ENCODE data around the gene GLTPD2.

DNA sequence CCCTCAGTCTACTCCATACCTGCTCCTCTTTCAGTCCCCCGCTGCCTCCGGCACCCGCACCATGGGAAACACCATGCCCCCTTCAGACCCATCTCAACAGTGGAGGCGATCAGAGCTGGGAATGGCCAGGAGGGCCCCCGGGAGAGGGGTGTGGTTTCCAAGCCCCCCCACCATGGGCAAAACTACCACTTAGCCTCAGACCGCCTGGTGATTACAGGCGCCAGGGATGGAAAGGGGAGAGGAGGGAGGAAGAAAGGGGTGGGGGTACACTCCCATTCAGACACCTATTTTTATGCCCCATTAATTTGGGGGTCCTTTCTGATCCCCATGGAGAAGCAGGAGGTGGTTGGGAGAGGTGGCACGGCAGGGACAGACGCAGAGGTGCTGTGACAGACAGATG is 13.5 kb downstream of the GLTPD2 start, which contains the start of gene C17orf114:
- TF ChIP-seq EP300 (IDR thresholded peaks at IDR 0.05) (no peak), CTCF (IDR thresholded peaks at IDR 0.05) (no peak), POLR2A (IDR thresholded peaks at IDR 0.05) (no peak), POLR2AphosphoS5 (IDR thresholded peaks at IDR 0.05) (no peak)

Data from upper lobe of left lung (tissue), 4 donors.